HG03039 (cell line): Measurements from ENCODE around the gene SST.

Source experiments
- ATAC-seq: cut with Tn5 transposase; IDR thresholded peaks from one replicate; pipeline ENCODE4 v1.9.1; 2021; ENCODE audit warnings: mild to moderate bottlenecking, moderate library complexity; ENCODE audit not compliant: unreplicated experiment

The SST gene

GRCh38 chr3:187636528-187636927 is 33.7 kb downstream of the SST start:
- ATAC-seq = no peak

- no peak for ATAC-seq
Measured at GRCh38 chr3:187630404-187630803, 39.8 kb downstream of the SST start.

DNA sequence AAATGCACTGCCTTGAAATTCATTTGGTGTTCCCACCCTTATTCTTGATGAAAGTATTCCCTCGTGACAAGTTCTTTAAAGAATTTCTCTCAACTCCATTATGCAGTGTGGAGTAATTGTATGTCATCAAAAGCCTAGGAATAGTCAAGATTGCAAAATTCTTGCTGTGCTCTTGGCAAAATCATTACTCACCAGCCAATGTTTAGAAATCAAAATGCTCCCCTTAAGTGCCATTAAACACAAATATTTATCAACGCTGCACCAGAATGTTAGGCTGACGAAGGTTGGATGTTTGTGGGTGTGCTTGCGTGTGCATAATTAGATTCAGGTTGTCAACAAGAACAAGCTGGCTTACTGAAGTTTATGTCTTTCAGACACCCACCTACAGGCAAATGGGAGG is 40.5 kb downstream of the SST start:
- no peak for ATAC-seq

GRCh38 chr3:187628169-187628568 is 42.0 kb downstream of the SST start:
- ATAC-seq = no peak

DNA sequence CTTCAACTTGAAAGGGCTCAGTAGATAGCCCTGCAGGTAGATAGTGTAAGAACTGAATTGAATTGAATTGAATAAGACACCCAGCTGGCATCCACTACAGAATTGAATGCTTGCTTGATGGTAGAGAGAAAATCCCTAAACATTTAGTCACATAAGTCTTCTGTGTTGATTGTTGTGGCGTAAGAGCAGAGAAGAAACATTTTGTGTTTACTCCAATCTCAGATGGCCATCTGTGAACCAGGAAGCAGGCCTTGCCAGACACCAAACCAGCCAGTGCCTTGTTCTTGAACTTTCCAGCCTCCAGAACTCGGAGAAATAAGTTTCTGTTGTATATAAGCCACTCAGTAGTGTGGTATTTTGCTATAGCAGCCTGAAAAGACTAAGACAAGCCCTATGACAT is 43.6 kb downstream of the SST start:
- no peak for ATAC-seq

GRCh38 chr3:187624588-187624987 is 45.6 kb downstream of the SST start:
- no peak for ATAC-seq

- ATAC-seq = no peak
Measured at GRCh38 chr3:187623285-187623814, 46.8 kb downstream of the SST start.

DNA sequence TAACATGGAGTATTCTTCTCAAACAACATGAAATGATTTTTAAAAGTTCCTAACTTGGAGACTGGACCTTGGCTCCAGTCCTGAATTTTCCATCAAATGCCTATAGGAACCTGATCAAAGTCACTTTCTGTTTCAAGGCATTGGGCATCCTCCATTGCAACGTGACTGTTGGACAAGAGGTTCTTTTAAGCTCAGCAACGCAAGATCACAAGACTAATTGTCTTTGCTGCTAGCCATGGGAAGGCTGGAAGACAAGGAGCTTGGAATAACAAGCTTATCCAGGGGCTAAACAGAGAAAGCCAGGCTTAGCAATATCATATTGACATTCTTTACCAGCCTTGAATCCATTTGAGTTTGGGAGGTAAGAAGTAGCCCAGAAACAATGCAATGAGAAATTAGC is 48.3 kb downstream of the SST start:
- no peak for ATAC-seq

DNA sequence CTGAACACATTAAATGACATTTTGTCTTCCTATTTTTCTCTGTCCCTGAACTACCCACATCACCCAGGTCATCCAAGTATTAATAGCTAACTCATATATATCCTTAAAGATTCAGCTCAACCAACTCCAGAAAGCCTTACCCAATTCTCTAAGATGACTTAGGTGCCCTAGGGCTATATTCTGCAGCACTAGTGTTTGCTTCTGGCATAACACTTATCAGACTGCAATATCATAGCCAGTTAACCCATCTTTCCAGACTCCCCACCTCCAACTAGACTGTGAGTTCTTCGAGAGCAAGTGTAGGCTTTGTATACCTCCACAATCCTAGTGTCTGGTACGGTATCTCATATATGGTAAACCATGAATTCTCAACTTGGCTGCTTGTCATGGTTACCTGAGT is 50.7 kb downstream of the SST start:
- ATAC-seq = no peak
